Gastrocnemius medialis (tissue), 4 donors: Measurements from ENCODE around the gene BSCL2. TPM values are rescaled to one million over a fixed set of nuclear protein-coding genes. Genes with fewer than 3 reads are reported as not detected.
"Not testable (repeated sequence)": the region's sequence is repeated elsewhere in the genome, so short reads cannot be mapped to it uniquely, and the experiment has no call there.

ENCODE experiments used
- ATAC-seq, 2 donors: fragments of 150-250 bp; one replicate each; pipeline ENCODE4 v1.9.1; 2016
- DNase-seq, 2 donors: peaks; one replicate each; pipeline ENCODE4 v3.0.0-alpha.2; 2019
- H3K27ac ChIP-seq, 4 donors: fragments of 200-600 bp; sonication (generic); 1 replicate in 1 of 4; 2 replicates in 3 of 4; pipeline ENCODE4 v1.5.1; 2016 to 2018; ENCODE audit warnings: mild to moderate bottlenecking in 2 of 4, moderate library complexity in 1 of 4
- H3K27me3 ChIP-seq, 3 donors: fragments of 200-600 bp; sonication (generic) in 2 of 3; 1 replicate in 1 of 3; 2 replicates in 2 of 3; pipeline versions ENCODE4 v1.5.1 to v1.6.0; 2016 to 2019; ENCODE audit warnings: mild to moderate bottlenecking in 1 of 3, moderate library complexity in 1 of 3
- H3K36me3 ChIP-seq, 2 donors: fragments of 200-600 bp; sonication (generic) in 1 of 2; one replicate each; pipeline ENCODE4 v1.5.1; 2017 to 2018
- H3K4me1 ChIP-seq, 2 donors: fragments of 200-600 bp; sonication (generic) in 1 of 2; one replicate each; pipeline ENCODE4 v1.5.1; 2016 to 2017; ENCODE audit warnings: mild to moderate bottlenecking in 2 of 2
- H3K4me3 ChIP-seq, 4 donors: fragments of 200-600 bp; sonication (generic) in 3 of 4; 1 replicate in 1 of 4; 2 replicates in 3 of 4; pipeline ENCODE4 v1.5.1; 2016 to 2019; ENCODE audit warnings: mild to moderate bottlenecking in 2 of 4
- H3K9me3 ChIP-seq, 3 donors: fragments of 200-600 bp; sonication (generic) in 2 of 3; 1 replicate in 1 of 3; 2 replicates in 2 of 3; pipeline ENCODE4 v1.5.1; 2016 to 2019
- POLR2A ChIP-seq, 2 donors: fragments of 450-650 bp; IDR thresholded peaks; one replicate each; pipeline ENCODE4 v1.6.1; 2017; ENCODE audit warnings: antibody characterized with exemption in 2 of 2, mild to moderate bottlenecking in 2 of 2, moderate library complexity in 2 of 2
- in situ Hi-C, 4 donors: fragments of 200-750 bp; cut with MboI; loops; one replicate each; pipeline versions ENCODE4 v1.15.0 to v1.8.0; 2017; ENCODE audit warnings: low sequenced_read_pairs in 4 of 4
- intact Hi-C: fragments of 100-400 bp; cut with DNase I; formaldehyde crosslinking; loops from one replicate; pipeline ENCODE4 v1.15.1; 2023; ENCODE audit warnings: low total_unique reads
- total RNA-seq, 4 donors: library from RNA; depleted of rRNA; stranded (reverse); fragments of >200 nt; gene quantifications; one replicate each; pipeline versions ENCODE4 v1.1.0 to v1.2.3, GENCODE V29; 2016
- TF ChIP-seq, protein P1 (sequence below), 5 experiments: fragments of 450-650 bp in 3 of 5; fragments of 200-600 bp in 2 of 5; sonication (generic) in 2 of 5; IDR thresholded peaks in 4 of 5; conservative IDR thresholded peaks in 1 of 5; 1 replicate in 4 of 5; 2 replicates in 1 of 5; pipeline ENCODE4 v1.5.1; 2016 to 2019; ENCODE audit warnings: antibody characterized with exemption in 5 of 5, mild to moderate bottlenecking in 3 of 5, moderate library complexity in 3 of 5

The BSCL2 gene
- total RNA-seq, 4 donors from 2014 or later, result 33.4 to 114 (median 55.6) TPM

- TF ChIP-seq, protein P1, sequence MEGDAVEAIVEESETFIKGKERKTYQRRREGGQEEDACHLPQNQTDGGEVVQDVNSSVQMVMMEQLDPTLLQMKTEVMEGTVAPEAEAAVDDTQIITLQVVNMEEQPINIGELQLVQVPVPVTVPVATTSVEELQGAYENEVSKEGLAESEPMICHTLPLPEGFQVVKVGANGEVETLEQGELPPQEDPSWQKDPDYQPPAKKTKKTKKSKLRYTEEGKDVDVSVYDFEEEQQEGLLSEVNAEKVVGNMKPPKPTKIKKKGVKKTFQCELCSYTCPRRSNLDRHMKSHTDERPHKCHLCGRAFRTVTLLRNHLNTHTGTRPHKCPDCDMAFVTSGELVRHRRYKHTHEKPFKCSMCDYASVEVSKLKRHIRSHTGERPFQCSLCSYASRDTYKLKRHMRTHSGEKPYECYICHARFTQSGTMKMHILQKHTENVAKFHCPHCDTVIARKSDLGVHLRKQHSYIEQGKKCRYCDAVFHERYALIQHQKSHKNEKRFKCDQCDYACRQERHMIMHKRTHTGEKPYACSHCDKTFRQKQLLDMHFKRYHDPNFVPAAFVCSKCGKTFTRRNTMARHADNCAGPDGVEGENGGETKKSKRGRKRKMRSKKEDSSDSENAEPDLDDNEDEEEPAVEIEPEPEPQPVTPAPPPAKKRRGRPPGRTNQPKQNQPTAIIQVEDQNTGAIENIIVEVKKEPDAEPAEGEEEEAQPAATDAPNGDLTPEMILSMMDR (IDR thresholded peaks at IDR 0.05 in 4 of 5, conservative IDR thresholded peaks at IDR 0.05 in 1 of 5), result no peak
- no peak for TF ChIP-seq POLR2A (IDR thresholded peaks at IDR 0.05)
- intact Hi-C loops, result loop anchor here (2.0 to 5.0 kb wide), 2 partner anchors 26 to 76 kb away; partner anchors contain the start of genes INTS5 and MTA2
- Histone ChIP-seq H3K27ac (peak overlapping the region; percentile 88 to 97 (median 94)), H3K9me3 (no peaks in the 10 kb centered on the region), H3K4me1 (peaks cover 22 to 46% of the 10 kb centered on the region in 2 donors), H3K4me3 (peak overlapping the region; percentile 91 to 98 (median 93)), H3K36me3 (peaks cover 0 to 30% of the 10 kb centered on the region in 2 donors), H3K27me3 (no peaks in the 10 kb centered on the region)
- peak; percentile 1 to 3 for ATAC-seq
- in situ Hi-C loops, result loop anchor here in 2 of 4 donors (25.0 kb wide), 1 partner anchor 291 kb away; no protein-coding TSS in a partner anchor
- no peak for DNase-seq
Observed at GRCh38 chr11:62678433-62678769, 28.8 kb downstream of the BSCL2 start.

GRCh38 chr11:62677714-62678113 is 29.5 kb downstream of the BSCL2 start:
- H3K9me3 ChIP-seq, result no peaks in the 10 kb centered on the region
- intact Hi-C loops, result loop anchor here (2.0 to 5.0 kb wide), 2 partner anchors 25 to 75 kb away; partner anchors contain the start of genes INTS5 and MTA2
- DNase-seq (no peak), ATAC-seq (no peak)
- in situ Hi-C loops, result loop anchor here in 2 of 4 donors (25.0 kb wide), 1 partner anchor 290 kb away; no protein-coding TSS in a partner anchor
- TF ChIP-seq, protein P1 (IDR thresholded peaks at IDR 0.05 in 4 of 5, conservative IDR thresholded peaks at IDR 0.05 in 1 of 5), result no peak
- no peak for TF ChIP-seq POLR2A (IDR thresholded peaks at IDR 0.05)
- peak overlapping the region; percentile 88 to 97 (median 94) for H3K27ac ChIP-seq
- H3K27me3 ChIP-seq, result no peaks in the 10 kb centered on the region
- H3K4me1 ChIP-seq, result peaks cover 29 to 53% of the 10 kb centered on the region in 2 donors
- H3K4me3 ChIP-seq, result peak overlapping the region; percentile 91 to 98 (median 93)
- peaks cover 0 to 36% of the 10 kb centered on the region in 2 donors for H3K36me3 ChIP-seq

DNA sequence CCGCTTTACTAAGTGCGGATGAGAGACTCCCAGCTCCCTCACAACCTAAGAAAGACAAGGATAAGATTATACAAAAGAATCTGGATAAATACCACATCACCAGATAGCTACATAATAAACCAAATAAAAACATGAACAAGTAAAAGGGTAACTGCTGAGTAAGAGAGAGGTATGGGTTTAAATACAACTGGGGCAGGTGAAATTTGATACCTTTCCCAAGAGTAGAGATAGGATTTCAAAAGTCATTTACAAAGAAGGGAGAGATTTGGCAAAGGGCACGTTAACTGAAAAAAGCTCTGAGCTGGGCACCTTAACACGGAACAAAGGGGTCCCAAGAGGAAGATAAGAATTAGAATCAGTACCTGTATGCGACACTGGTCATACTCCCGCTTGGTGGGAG is 30.1 kb downstream of the BSCL2 start:
- ATAC-seq (peak; percentile 51 to 53), DNase-seq (no peak)
- H3K4me1 ChIP-seq, result peaks cover 34 to 58% of the 10 kb centered on the region in 2 donors
- H3K27me3 ChIP-seq, result no peaks in the 10 kb centered on the region
- peak overlapping the region; percentile 88 to 97 (median 94) for H3K27ac ChIP-seq
- intact Hi-C loops, result loop anchor here (5.0 kb wide), 1 partner anchor 75 kb away; the partner anchor contains the start of gene MTA2
- no peaks in the 10 kb centered on the region for H3K9me3 ChIP-seq
- in situ Hi-C loops, result loop anchor here in 2 of 4 donors (25.0 kb wide), 1 partner anchor 290 kb away; no protein-coding TSS in a partner anchor
- peaks cover 0 to 36% of the 10 kb centered on the region in 2 donors for H3K36me3 ChIP-seq
- H3K4me3 ChIP-seq, result peak overlapping the region; percentile 91 to 98 (median 93)
- TF ChIP-seq, protein P1 (IDR thresholded peaks at IDR 0.05 in 4 of 5, conservative IDR thresholded peaks at IDR 0.05 in 1 of 5), result no peak
- TF ChIP-seq POLR2A (IDR thresholded peaks at IDR 0.05), result no peak

DNA sequence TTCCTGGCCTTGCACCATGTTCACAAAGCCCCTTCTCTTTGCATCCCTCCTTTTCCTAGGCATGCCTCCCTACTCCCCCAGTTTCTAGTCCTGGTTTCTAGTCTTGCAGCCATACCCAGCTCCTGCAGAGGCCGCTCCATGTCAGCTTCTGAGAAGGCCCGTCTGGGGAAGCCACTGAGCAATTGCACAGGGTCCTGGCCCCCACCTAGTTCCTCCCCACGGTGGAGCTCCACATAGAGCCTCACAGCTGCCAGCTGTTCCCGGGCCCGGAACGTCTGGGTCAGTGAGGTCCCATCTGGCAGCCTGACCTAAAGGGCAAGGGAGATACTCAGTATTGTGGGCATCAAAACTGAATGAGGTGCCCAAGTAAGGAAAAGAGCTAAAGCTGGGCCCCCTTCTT is 30.5 kb downstream of the BSCL2 start:
- no peaks in the 10 kb centered on the region for H3K9me3 ChIP-seq
- peaks cover 0 to 36% of the 10 kb centered on the region in 2 donors for H3K36me3 ChIP-seq
- in situ Hi-C loops, result loop anchor here in 2 of 4 donors (25.0 kb wide), 1 partner anchor 289 kb away; no protein-coding TSS in a partner anchor
- H3K27me3 ChIP-seq, result no peaks in the 10 kb centered on the region
- TF ChIP-seq, protein P1 (IDR thresholded peaks at IDR 0.05 in 4 of 5, conservative IDR thresholded peaks at IDR 0.05 in 1 of 5), result no peak
- TF ChIP-seq POLR2A (IDR thresholded peaks at IDR 0.05), result no peak
- DNase-seq (peak in 1 of 2 donors; percentile 38), ATAC-seq (no peak)
- H3K4me1 ChIP-seq, result peaks cover 35 to 58% of the 10 kb centered on the region in 2 donors
- peak overlapping the region in 3 of 4 donors; percentile 33 to 94 (median 91) for H3K4me3 ChIP-seq
- peak overlapping the region; percentile 88 to 97 (median 94) for H3K27ac ChIP-seq
- intact Hi-C loops, result loop anchor here (5.0 kb wide), 1 partner anchor 74 kb away; the partner anchor contains the start of gene MTA2

- H3K27me3 ChIP-seq, ATAC-seq, H3K4me3 ChIP-seq, DNase-seq, H3K9me3 ChIP-seq: not testable (repeated sequence)
- in situ Hi-C loops, result loop anchor here in 2 of 4 donors (25.0 kb wide), 1 partner anchor 288 kb away; no protein-coding TSS in a partner anchor
- intact Hi-C loops, result loop anchor here (5.0 kb wide), 1 partner anchor 73 kb away; the partner anchor contains the start of gene MTA2
- Histone ChIP-seq H3K27ac (peak overlapping the region in 1 of 4 donors; percentile 97), H3K36me3 (peaks cover 0 to 36% of the 10 kb centered on the region in 2 donors), H3K4me1 (peaks cover 41 to 57% of the 10 kb centered on the region in 2 donors)
Observed at GRCh38 chr11:62675415-62675814, 31.8 kb downstream of the BSCL2 start.
